Effector CD4-positive, alpha-beta T cell (primary cell): ENCODE data around the gene CD63.

Experiments used
- DNase-seq: peaks from one replicate; pipeline ENCODE4 v3.0.0-alpha.2; 2020

The CD63 gene

GRCh38 chr12:55704824-55705718 lies 23.7 kb downstream of the CD63 start:
- DNase-seq: no peak

- DNase-seq: no peak
These were observed 24.7 kb downstream of the CD63 start for GRCh38 chr12:55703901-55704761.

GRCh38 chr12:55703288-55703687 lies 25.5 kb downstream of the CD63 start:
- no peak for DNase-seq

GRCh38 chr12:55702861-55703260 lies 25.9 kb downstream of the CD63 start:
- DNase-seq: no peak

- DNase-seq: no peak
These were observed 28.4 kb downstream of the CD63 start for GRCh38 chr12:55700255-55701018.

- DNase-seq: no peak
These were observed 29.2 kb downstream of the CD63 start for GRCh38 chr12:55699471-55700055.

GRCh38 chr12:55698965-55699364 lies 29.8 kb downstream of the CD63 start:
- no peak for DNase-seq

GRCh38 chr12:55698241-55698955 lies 30.4 kb downstream of the CD63 start:
- DNase-seq: no peak

- no peak for DNase-seq
These were observed 31.1 kb downstream of the CD63 start for GRCh38 chr12:55697686-55698085.

- DNase-seq: no peak
These were observed 31.9 kb downstream of the CD63 start for GRCh38 chr12:55696796-55697462.

GRCh38 chr12:55696141-55696540 lies 32.7 kb downstream of the CD63 start:
- no peak for DNase-seq

- no peak for DNase-seq
These were observed 33.5 kb downstream of the CD63 start for GRCh38 chr12:55695349-55695748.

- no peak for DNase-seq
These were observed 34.2 kb downstream of the CD63 start for GRCh38 chr12:55694651-55695050.

GRCh38 chr12:55694188-55694515 lies 34.7 kb downstream of the CD63 start:
- no peak for DNase-seq

GRCh38 chr12:55693323-55694187 lies 35.3 kb downstream of the CD63 start:
- DNase-seq: no peak

- DNase-seq: no peak
These were observed 36.0 kb downstream of the CD63 start for GRCh38 chr12:55692631-55693322.

- DNase-seq: no peak
These were observed 39.8 kb downstream of the CD63 start for GRCh38 chr12:55688716-55689655.

- no peak for DNase-seq
These were observed 41.1 kb downstream of the CD63 start for GRCh38 chr12:55687746-55688145.
